GM21515 (cell line): ENCODE results near the gene EYA2.

ENCODE experiments used
- ATAC-seq: cut with Tn5 transposase; IDR thresholded peaks from one replicate; pipeline ENCODE4 v1.9.1; 2021; ENCODE audit not compliant: unreplicated experiment

EYA2 gene

DNA sequence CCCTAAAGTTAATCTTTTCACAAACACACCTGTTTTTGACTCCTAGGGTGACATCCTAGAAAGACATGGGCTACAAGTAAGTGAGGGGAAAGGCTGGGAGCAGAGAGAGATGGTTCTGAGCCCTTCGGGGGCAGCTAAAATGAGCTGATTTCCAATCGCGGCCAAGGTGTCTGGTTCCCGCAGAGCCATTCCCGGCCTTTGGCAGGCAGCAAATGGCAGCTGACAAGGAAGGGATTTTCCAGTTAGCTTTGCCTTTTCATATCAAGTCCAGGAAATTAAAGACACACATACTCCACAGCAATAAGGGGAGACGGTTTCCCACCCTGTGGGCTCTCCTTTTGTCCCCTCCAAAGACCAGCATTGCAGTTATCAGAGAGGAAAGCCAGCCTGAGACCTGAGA is 233.4 kb downstream of the EYA2 start:
- ATAC-seq: no peak

DNA sequence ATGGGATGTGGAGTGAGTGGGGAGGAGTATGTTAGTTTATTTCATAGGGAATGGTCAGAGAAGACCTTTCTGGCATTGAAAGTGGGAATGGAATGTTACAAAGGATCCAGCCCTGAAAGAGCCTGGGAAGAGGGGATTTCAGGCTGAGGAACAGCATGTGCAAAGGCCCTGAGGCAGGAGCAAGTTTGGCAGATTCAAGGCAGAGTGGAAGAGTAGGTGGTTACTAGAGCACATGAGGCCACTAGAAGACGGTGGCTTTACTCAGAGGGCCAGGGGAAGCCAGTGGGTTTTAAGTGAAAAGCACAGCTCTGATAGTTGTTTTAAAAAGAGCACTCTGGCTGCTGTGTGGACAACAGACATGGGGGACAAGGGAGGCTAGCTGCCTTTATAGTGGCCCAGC is 234.7 kb downstream of the EYA2 start:
- no peak for ATAC-seq

DNA sequence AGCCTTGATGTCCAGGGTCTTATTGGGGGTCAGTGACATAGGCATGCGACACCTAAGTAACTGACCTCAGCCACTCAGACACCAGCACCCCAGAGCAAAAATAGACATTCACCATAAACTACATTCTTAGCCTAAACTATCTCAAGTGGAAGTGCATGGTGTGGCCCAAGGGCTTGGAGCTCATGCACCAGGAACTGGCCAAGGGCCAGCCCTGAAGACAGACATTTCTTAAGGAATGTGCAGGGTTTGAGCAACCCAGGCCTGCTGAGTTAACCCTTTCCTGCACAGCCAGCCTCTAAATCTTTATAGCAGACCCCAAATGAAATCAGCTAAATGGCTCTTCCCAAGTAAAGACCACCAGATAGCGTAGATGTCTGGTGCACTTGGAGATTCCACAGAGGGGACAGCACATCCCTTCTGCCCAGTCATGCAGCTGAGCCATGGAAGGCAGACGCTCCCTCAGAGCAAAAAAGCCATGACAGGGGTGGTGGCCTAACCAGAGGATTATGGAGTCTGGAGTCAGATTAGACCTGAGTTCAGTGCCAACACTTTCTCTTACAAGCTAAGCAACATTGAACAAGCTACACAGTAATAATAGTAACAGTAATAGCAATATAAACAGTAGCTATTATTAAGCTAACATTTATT is 239.3 kb downstream of the EYA2 start:
- no peak for ATAC-seq

DNA sequence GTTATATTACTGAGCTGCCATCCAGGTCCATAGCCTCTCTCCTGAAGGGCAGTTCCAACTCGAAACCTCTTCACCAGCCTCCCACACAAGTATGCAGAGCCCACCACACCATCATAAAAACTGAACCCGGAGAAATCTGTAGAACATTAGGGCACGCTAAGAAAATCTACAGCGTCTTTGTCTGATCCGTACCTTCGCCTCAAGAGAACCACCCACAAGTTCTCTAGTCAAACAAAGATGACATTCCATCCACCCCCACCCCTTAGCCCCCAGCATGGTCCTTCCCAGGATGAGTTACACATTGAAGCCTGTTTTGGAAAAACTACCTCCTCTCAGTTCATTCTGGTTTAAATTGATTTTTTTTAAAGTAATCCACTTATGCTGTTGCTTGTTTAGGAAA is 242.1 kb downstream of the EYA2 start:
- no peak for ATAC-seq

DNA sequence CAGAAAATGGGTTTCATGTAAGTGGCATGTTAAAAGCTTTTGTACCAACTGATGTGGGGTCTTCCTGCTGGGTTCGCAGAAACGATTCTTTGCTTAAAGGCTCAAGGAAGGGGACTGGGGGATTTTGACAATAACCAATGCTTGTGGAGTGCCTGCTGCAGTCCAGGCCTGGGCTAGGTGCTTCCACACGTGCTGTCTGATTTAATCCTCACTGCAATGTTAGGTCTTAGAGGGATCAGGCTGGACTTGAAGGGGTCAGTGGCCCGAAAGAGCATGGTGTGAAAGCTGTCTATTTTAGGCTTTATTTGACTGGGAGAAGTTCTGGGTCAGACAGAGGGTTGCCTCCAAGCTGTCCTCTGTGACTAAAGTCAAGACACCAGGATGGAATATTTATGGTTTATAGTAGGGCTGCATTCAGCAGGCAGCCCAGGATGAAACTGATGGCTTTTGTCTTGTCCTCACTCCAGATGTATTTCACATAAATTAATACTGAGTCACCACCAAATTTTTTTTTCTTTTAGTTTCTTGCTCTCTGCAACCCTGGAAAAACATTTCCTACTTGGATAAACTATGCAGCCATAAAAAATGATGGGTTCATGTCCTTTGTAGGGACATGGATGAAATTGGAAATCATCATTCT is 242.7 kb downstream of the EYA2 start:
- ATAC-seq: no peak

DNA sequence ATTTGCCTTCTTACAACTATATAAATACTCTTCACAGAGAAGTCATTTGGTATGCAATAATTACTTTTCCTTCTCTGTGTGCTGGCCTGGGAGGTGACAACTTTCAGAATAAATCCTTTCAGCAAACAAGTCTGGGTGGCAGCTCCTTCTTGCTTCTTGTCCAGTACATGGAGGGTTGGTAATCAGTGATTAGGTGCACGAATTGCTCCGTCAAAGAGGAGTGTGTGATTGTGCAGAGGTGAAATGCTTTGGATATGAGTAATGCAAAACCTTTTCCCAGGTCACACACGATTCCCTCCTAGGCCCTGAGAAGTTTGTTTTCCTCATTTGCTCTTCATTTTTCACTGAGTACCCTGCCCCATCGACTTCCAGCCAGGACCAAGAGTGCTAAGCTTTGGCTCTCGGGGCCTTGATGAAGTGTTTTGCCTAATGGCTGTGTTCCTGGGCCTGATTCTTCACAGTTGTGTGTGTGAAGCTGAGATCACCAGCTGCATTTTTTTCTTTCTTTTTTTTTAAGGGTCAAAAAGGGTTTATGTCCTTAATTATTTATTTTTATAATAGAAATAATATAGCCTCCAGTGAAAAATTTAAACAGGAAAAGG is 245.4 kb downstream of the EYA2 start:
- no peak for ATAC-seq

DNA sequence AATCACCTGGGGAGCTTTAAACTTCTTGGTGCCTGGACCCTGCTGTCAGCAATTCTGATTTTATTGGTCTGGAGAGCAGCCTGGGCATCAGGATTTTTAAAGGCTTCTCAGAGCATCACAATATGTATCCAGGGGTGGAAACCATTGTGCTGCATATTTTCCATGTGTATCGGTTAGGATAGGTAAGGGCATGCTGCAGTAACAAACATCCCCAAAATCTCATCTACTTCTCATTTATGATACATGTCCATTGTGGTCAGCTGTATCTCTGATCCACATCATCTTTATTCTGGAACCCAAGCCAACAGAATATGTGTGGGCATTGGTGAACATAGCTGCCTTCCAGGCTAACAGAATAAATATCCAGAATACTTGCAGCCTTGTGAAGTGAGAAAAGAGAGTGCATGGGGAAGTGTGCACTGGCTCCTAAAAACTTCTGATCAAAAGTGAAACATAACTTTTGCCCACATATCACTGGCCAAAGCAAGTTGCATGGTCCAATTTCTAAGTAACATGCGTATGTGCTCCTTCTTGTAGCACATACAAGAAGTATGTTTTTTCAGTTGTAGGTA is 246.8 kb downstream of the EYA2 start:
- no peak for ATAC-seq

DNA sequence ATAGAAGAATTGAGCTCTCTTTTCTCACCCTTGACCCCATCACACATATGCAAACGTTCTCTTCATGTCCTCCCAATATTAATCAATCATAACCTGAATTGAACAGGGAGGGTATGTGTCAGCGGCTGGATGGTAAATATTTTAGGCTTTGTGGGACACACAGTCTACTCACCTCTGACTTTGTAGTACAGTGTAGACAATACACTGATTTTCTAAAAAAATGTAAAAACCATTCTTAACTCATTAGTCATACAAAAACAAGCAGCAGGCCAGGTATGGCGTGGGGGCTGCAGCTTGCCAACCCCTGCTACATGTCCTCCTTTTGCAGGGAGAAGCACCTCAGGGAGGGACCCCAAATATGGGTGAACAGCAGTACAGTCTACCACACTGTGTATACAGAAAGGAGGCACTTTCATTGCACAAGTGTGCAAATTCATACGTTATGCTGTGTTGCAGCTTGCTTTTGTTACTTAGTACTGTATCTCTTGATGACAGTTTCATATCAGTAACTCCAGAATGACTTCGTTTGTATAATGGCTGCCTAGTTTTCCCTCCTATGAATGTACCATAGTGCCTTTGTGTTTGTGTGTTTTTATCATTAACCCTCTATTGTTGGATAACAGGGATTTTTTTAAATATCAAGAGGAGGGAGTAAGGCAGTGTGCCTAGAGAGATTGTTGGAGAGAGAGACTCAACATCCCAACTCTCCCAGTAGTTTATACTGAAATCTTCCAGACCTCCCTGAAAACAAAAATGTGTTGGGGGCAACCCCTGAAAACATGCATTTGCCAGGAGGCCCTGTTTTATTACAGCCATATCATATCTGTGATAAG is 247.5 kb downstream of the EYA2 start:
- ATAC-seq: no peak

DNA sequence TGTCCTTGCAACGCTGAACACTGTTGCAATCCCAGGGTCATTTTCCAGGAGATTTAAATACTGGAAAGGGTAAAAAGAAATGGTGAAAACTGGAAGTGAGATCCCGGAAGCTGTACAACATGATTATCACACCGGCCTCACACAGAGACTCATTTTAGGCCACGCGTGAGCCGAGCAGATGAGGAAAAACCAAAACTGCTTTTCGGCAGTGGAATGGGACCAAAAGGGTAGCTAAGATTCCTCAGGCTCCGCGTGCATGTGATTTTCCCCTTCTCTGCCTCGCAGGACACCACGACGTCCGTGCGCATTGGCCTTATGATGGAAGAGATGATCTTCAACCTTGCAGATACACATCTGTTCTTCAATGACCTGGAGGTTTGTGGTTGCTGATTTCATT is 248.1 kb downstream of the EYA2 start:
- ATAC-seq: no peak

DNA sequence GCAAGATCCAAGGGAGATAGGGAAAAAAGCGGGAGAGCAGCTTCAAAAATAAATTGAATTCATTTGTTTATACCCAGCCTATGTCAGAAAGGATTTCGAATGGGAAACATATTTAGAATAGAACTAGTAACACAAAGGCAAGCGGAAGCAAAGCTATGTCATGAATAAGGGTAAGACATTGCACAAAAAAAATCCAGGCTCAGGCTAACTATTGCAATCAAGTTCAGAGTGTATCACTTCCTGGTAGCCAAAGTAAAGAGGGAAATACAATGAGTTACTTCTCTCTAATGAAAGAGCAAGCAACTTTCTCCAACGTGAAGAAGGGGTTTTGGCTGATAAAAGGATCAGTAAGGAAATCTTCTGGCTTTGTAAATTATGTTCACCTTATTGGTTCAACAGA is 249.0 kb downstream of the EYA2 start:
- no peak for ATAC-seq

DNA sequence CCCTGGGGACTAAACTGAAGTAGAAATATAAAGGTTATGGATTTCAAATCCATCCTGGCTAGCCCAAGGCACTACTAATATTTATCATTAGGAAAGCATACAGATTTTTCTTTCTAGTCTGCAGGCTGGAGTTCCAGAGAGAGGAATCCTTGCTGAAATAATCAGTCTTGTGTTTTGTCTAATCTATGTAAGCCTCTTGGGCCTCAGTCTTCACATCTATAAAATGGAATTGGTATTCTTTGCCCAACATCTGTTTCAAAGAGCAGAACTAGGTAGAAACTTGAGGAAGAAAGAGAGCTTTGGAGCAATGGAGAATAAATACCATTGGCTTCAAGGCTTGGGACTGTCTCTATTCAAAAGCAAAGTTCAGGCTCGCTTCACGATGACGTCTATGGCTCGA is 249.8 kb downstream of the EYA2 start:
- ATAC-seq: no peak

DNA sequence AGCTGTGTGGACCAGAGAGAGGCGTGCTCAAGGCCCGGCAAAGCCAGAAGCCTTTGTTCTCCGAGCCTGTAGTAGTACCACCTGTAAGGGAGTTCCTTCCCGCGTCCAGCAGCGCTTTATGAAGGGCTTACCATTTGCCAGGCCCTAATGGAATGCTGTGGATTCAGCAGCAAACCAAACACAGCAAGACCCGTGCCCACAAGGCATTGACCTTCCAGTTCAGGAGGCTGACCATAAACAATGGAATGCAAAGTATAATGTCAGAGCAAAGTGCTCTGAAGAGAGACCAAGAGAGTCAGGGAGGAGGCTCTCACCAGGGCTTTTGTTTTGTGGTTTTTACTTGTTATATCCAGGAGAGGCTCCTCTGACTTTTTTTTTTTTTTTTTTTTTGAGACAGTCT is 252.0 kb downstream of the EYA2 start:
- no peak for ATAC-seq

DNA sequence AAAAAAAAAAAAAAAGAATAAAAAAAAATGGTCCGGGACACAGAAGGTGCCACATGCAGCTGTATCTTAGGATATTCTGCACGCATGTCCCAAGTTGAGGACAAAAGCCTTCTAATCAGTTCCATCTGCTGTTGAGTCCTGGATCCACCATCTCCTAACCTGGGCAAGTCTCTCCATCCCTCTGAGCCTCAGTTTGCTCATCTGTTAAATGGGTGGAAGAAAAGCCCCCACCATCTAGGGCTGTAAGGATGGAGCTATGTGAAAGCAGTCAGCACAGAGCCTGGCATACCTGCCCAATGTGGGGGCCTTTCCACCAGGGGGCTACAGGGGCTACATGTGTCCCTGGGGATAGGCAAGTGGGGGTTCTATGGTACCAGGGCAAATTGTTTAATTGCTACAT is 253.4 kb downstream of the EYA2 start:
- no peak for ATAC-seq

DNA sequence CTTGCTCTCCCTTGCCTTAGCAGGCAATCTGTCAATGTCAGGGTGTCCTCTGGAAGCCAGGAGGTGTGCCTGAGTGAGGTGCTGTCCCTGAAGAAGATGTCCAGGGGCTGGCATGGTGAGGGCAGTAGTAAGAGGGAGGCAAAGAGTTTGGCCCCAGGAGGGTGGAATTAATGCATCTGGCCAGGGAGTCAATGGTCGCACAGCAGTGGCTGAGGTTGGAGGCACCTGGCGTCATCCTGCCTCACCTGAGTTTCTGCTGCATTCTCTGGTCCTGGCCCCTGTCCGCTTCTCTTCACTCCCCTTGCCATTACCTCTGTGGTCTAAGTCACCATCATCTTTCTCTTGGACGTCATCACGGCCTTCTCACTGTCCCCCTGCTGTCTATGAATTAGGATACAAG is 255.3 kb downstream of the EYA2 start:
- no peak for ATAC-seq

DNA sequence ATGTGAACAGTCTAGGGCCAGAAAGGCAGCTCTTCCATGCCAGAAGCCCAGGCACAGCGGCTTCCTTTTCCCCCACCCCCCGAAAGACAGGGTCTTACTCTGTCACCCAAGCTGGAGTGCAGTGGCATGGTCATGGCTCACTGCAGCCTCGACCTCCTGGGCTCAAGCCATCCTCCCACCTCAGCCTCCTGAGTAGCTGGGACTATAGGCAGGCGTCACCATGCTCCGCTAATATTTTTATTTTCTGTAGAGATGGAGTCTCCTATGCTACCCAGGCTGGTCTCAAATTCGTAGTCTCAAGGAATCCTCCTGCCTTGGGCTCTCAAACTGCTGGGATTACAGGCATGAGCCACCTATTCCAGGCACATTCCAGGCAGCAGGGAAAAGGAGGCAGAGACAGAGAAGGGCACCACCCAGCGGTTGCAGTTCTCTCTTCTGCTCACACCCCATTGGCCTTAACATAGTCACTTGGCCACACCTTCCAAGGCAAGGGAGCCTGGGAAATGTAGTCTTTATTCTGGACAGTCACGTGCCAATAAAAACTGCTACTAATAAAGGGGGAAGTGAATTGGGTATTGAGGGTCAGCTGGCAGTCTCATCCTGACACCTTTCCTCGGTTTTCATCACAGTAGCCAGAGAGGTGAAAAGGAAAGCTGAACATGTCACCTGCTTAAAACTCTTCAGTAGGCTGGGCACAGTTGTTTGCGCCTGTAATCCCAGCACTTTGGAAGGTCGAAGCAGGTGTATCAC is 255.9 kb downstream of the EYA2 start:
- no peak for ATAC-seq

DNA sequence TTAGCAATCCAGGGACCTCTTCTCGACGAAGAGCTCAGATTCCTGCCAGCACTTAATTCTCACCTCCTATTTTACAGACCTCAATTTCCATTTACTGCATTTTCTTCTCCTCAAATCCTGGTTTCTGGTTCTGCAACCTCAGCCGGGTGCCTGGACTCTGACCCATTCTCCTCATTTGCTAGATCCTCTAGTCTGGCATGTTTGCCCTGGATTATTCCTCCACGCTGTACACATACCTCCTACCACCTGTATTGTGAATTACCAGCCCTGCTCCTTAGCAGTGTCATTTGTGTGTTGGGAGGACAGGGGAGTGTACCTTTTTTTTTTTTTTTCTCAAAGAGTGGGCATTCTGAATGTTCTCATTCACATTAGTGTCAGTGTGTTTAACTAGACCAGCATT is 257.4 kb downstream of the EYA2 start:
- ATAC-seq: no peak

DNA sequence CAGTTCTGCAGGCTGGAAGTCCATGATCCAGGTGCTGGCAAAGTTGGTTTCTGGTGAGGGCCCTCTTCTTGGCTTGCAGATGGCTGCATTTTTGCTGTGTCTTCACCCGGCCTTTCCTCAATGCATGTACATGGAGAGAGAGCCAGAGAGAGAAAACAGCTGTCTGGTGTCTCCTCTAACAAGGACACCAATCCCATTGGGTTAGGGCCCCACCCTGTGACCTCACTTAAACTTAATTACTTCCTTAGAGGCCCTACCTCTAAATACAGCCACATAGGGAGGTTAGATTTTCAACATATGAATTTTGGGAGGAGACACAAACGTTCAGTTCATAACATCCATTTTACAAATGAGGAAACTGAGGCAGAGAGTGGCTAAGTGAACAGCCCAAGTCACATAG is 259.4 kb downstream of the EYA2 start:
- no peak for ATAC-seq

DNA sequence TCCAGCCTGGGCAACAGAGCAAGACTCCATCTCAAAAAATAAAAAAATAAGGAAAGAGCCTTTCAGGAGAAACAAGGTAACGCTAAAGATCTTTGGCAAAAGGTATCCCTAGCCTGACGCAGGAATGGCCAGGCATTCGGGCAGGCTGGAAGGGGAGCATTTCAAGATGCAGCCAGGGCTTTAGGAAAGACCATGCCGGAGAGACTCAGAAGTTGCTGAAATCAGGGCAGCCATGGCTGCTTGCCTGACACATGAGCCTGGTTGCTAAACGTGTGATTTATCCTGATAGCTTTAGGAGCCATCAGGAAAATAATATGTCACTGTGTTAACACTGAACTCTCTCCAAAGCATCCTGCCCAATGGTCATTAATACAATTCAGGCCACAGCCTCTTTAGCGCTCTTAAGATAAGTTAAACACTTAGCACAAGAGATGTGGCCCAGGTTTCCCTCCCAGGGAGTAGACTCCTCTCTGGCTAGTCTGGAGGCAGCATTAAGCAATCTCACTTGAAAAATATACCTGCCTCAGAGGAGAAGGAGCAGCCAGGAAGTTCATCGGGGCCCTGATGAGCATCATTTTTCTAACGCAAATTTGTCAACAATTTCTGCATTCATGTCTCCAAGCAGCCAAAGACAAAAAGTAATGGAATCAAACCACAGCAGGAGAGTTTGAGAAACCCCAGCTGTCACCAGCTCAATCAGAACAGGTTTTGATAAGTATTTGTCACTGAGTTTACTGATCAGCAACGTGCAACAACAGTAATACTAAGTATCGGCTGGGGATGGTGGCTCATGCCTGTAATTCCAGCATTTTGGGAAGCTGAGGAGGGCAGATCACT is 261.9 kb downstream of the EYA2 start:
- no peak for ATAC-seq

DNA sequence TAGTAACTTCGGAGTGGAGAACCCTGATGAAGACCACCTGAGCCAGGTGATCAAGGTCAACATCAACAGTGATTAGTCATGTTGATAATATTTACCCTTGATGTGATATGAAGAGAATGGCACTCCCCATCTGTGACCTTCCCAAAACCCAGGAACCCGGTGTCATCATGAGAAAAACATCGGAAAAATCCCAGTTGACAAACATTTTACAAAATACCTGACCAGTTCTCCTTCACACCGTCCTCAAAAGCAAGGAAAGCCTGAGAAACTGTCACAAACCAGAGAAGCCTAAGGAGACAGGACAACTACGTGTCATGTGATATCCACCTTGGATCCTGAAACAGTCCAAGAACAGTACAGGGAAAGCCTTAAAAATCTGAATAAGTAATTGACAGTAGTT is 264.5 kb downstream of the EYA2 start:
- no peak for ATAC-seq

DNA sequence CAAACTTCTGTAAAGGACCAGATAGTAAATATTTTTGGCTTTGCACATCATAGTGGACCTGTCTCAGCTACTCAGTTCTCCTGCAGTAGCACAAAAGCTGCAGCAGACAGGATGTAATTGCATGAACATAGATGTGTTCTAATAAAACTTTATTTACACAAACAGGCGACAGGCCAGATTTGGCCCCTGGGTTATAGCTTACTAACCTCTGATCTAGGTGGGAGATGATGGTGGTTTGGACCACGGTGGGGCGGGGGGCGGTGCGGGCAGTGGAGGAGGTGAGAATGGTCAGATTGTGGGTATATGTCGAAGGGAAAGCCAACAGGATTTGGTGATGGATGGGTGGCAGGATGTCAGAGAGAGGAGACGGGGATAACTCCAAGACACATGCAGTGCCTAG is 265.6 kb downstream of the EYA2 start:
- no peak for ATAC-seq
